GM19468 (cell line): Measurements from ENCODE around the gene PKIB.

Source experiments
- ATAC-seq: cut with Tn5 transposase; IDR thresholded peaks from one replicate; pipeline ENCODE4 v1.9.1; 2021; ENCODE audit warnings: mild to moderate bottlenecking, moderate library complexity, moderate number of reproducible peaks; ENCODE audit not compliant: unreplicated experiment; ENCODE audit errors: extremely low read depth

Gene PKIB

GRCh38 chr6:122663981-122664380 lies 53.8 kb downstream of the PKIB start:
- no peak for ATAC-seq

GRCh38 chr6:122665929-122666328 lies 55.7 kb downstream of the PKIB start:
- no peak for ATAC-seq

- no peak for ATAC-seq
These were observed 56.2 kb downstream of the PKIB start for GRCh38 chr6:122666418-122666817.

- no peak for ATAC-seq
These were observed 59.2 kb downstream of the PKIB start for GRCh38 chr6:122669418-122669817.

GRCh38 chr6:122669868-122670267 lies 59.7 kb downstream of the PKIB start:
- no peak for ATAC-seq

GRCh38 chr6:122671251-122671650 lies 61.0 kb downstream of the PKIB start:
- no peak for ATAC-seq

- no peak for ATAC-seq
These were observed 63.2 kb downstream of the PKIB start for GRCh38 chr6:122673343-122673961.

- ATAC-seq, result no peak
These were observed 65.9 kb downstream of the PKIB start for GRCh38 chr6:122676146-122676545.

- no peak for ATAC-seq
These were observed 66.5 kb downstream of the PKIB start for GRCh38 chr6:122676688-122677087.

- ATAC-seq, result no peak
These were observed 67.2 kb downstream of the PKIB start for GRCh38 chr6:122677406-122677805.

- no peak for ATAC-seq
These were observed 68.6 kb downstream of the PKIB start for GRCh38 chr6:122678841-122679240.

GRCh38 chr6:122681705-122682104 lies 71.5 kb downstream of the PKIB start:
- ATAC-seq, result no peak

- no peak for ATAC-seq
These were observed 73.9 kb downstream of the PKIB start for GRCh38 chr6:122683989-122684651.

GRCh38 chr6:122692175-122692598 lies 82.0 kb downstream of the PKIB start:
- ATAC-seq, result no peak

- ATAC-seq, result no peak
These were observed 82.8 kb downstream of the PKIB start for GRCh38 chr6:122692807-122693580.

GRCh38 chr6:122694075-122694474 lies 83.9 kb downstream of the PKIB start:
- no peak for ATAC-seq

GRCh38 chr6:122694602-122695001 lies 84.4 kb downstream of the PKIB start:
- ATAC-seq, result no peak

GRCh38 chr6:122695188-122695587 lies 85.0 kb downstream of the PKIB start:
- no peak for ATAC-seq

- ATAC-seq, result no peak
These were observed 85.9 kb downstream of the PKIB start for GRCh38 chr6:122696079-122696478.

- ATAC-seq, result no peak
These were observed 86.6 kb downstream of the PKIB start for GRCh38 chr6:122696853-122697252.

GRCh38 chr6:122697458-122697857 lies 87.3 kb downstream of the PKIB start:
- ATAC-seq, result no peak
